ENCODE measurements around the gene LYZL6. TPM values are rescaled to one million over a fixed set of nuclear protein-coding genes. Genes with fewer than 3 reads are reported as not detected.
A peak's percentile ranks its signal among the peaks of the same experiment; 100 is the strongest.

LYZL6 gene, protein sequence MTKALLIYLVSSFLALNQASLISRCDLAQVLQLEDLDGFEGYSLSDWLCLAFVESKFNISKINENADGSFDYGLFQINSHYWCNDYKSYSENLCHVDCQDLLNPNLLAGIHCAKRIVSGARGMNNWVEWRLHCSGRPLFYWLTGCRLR
- total RNA-seq = not detected in 2 replicates

DNA sequence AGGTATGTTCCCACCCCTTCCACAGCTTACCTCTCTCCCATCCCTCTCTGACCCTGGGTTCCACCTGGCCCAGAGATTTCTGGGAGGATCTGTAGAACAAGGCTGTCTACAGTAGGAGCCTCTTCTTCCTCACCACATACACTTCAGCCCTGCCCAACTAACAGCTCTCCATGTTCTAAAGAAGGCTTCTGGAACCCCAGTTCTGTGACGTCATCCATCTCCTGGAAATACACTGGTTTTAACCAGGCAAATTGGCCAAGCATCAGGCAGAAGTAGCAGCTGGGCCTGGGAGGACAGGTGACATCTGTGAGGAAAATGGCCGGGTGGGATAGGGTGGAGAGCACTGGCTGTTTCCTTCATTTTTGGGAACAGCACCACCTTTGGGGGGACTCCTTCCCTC, at the start of gene LYZL6:
Gene LYZL6 (minus strand): TSS at position 177 of the 400 bp plus-strand sequence. CDS start 4,357 bp downstream, outside the sequence.
- no peak for DNase-seq (ENCODE audit: extremely low read depth, low read depth, low spot score)

DNA sequence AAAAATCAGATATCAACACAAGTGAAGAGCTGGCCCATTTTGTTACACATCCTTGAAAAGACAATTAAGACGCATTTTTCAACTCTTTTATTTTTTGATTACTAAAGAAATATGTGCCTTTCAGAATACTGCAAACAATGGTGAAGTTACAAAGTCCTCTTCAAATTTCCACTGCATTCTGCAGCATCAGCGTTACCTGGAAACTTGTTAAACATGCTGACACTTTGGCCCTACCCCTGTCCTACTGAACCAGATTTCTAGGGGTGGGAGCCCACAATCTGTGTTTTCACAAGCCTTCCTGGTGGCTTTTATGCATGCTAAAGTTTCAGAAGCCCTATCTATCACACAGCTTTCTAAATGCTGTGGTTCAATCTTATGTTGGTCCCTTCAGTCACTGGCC, 47.6 kb upstream of the LYZL6 start:
- no peak for DNase-seq (ENCODE audit: extremely low read depth, low read depth, low spot score)

DNA sequence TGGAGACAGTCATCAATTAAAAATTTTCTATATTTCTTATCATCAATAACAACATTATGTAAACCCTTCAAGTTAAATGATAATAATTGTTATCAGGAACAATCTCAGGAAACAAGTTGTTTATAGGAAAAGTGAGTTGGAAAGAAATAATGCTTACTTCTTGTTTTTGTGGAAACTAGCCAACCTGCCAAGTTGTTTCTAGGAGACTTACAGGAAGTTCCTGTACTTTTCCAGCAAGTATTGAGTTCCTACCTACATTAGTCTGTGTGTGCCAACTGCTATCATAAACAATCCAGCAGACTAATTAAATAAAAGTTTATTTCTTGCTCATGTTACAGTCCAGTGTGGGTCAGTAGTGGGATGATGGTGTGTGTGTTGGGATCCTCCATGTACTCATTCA, 44.7 kb upstream of the LYZL6 start:
- DNase-seq (ENCODE audit: extremely low read depth, low read depth, low spot score) = no peak

DNA sequence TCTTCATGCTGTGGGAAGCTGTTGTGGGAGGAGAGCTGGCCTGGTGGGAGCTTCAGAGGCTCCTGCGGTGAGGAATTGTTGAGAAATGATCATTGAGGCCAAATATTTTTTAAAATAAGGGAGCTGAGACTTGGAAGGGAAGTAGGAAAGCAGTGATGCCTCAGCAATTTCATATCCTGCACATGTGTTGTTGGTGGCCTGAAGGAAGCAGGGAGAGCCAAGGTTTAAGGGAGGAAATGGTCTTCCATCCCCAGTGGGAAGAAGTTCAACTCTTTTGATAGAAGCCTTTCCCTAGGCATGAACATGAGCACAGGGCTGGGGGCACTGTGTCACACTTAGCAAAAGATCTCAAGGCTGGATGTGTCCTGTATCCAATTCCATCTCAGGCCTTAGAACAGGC, 43.1 kb upstream of the LYZL6 start, which contains the start of gene CCL14:
Gene CCL14 (minus strand): TSS at position 87 of the 400 bp plus-strand sequence. CDS start 80 bp downstream, at position 7.
- no peak for DNase-seq (ENCODE audit: extremely low read depth, low read depth, low spot score)

DNA sequence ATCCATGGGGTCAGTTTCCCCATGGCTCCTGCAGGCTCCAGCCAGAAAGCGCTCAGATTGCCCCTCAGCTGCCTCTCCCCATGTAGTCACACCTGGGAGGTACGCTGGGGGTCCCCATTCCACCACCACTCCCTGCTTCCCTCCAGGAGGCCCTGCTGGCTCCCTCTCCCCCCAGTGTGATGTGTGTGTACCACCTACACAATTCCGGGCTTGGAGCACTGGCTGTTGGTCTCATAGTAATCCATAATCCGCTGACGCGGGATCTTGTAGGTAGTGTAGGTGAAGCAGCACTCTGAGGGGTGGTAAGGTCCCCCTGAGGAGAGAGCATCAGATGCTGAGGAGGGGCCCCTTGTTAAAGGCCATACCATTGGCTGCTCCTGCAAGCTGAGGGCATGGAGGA, 40.6 kb upstream of the LYZL6 start:
- no peak for DNase-seq (ENCODE audit: extremely low read depth, low read depth, low spot score)

DNA sequence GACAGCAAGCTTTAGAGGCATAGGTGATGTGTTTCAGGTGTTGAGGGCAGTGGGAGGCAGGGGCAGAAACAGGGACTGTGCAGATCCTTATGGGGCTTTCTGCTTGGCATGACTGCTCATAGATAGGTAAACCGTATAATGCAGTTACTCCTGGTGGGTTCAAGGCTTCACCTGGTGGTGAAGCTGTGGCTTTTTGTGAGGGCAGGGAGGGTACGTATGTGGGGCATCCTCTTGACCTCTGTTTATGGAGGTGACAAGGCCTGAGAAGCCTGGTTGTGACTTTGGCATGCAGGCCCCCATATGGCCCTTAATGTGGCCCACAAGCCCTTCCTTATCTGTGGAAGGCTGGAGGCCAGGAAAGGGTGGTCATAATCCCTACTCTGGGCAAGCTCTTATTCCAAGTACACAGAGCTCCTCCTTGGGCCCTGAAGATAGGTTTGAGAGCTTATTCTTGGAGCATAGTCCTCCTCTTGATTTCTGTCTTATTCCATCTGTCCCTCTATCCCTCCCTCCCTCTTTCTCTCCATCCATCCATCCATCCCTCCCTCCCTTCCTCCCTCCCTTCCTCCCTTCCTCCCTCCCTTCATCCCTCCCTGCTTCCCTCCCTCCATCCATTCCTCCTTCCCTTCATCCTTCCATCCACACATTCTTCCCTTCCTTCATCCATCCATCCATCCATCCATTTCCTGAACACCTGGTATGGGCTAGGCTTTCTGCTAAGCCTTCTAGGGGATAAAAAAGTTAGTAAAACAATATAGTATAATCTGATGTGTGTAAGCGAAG, 39.1 kb upstream of the LYZL6 start:
- no peak for DNase-seq (ENCODE audit: extremely low read depth, low read depth, low spot score)

DNA sequence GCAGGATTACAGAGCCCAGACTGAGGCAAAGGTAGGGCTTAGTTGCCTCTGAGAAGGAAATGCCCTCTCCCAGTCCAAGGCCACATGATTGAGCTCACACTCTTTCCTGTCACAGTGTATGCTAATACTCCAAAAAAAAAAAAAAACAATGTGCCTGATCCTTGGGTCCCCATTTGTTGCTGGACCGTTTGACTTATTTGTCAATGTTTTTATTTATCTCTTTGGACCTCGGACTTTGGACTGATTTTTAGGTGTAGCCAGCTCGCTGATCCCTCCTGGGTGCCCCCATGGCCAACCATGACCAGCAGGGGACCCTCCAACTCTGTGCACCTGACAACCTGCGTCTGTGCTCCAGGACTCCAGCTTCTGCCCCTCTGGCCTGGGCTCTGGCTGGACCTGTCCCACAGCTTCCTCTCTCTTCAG, 38.4 kb upstream of the LYZL6 start:
- DNase-seq (ENCODE audit: extremely low read depth, low read depth, low spot score) = no peak

DNA sequence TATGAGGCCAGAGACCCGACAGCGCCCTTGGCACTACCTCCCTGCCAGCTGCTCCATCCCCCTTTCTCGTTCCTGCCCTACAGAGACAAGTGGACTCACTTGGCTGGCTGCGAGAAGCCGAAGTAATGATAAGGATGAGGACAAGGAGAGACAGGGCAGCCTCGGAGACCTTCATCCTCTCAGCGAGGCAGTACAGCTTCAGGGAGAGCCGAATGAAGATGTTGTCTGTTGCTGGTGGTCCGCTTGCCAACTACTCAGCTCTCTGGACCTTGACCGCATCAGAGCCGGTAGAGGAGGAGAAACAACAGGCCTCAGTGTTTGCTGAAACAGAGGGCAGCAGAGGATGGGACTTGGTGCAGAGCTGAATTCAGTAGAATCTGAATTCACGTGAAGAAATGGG, 37.7 kb upstream of the LYZL6 start, which contains the start of gene CCL16:
Gene CCL16 (minus strand): TSS at position 252 of the 400 bp plus-strand sequence. CDS start 77 bp downstream, at position 175.
- DNase-seq (ENCODE audit: extremely low read depth, low read depth, low spot score) = no peak

DNA sequence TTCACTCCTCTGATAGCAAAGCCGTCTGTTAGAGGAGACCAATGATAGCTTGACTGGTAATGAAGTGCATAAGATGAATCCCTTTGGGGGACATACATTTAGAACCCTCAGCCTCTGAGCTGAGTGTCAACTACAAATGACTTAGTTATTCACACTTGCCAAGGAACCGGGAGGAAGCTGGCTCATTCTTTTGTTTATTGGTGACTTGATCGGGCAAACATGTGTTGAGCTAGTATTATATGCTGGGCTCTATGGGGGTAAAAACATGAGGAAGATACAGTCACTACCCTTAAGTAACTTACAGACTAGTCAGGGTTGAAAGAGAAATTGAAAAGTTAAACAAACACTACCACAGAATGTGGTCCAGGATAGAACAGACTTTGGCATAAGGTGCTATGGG, 34.8 kb upstream of the LYZL6 start:
- no peak for DNase-seq (ENCODE audit: extremely low read depth, low read depth, low spot score)

DNA sequence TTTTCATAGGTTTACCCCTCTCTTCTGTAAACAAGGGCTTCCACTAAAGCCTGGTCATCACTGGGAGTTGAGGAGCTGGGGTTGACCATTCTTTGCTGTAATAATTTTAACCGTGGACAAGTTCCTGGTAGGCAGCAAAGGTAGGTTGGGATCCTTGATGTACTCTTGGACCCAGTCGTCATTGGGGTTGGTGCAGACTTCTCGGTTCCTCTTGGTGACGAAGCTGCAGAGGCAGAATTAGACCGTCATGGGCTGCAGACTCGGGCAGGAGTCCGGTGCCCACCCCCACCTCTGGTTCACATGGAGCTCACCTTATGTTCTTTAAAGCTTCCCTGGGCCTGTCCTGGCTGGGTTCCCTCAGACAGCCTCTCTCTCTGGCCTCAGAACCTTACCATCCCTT, 34.0 kb upstream of the LYZL6 start:
- DNase-seq (ENCODE audit: extremely low read depth, low read depth, low spot score) = no peak

DNA sequence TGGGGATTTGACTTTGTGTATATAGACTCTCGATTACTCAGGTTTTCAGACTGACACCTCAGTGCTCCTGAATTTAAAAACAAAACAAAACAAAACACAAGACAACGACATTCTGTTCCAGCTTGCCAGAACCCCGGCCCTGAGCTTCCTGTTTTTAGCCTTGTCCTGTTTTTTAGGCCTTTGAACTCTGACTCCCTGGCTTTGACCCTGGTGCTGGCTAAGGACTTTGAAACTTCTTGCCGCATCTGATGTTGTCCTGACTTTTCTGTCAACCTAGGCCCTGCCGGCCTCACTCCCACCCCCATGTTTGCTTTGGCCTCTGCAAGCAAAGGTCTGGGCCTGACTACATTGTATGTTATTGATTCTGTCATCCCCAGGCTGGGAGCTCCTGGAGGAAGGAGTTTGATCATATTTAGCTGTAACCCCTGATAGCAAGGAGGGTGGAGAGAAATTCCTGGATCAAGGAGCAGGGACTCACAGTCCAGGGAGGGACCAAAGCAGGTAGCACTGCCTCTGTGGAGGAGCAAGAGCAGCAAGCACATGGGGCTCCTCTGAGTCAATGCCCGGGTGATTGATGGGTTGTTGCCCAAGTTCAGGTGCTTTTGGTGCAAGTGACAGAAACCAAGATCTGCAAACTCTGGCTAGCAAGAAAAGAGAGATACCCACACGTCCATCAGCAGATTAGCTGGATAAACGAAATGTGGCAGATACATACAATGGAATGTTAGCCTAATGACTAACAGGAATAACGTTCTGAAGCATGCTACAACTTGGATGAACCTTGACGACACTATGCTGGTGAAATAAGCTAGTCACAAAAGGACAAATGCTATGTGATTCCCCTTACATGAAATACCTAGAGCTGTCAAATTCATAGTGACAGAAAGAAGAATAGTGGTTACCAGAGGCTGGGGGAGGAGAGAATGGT, 30.1 kb upstream of the LYZL6 start:
- no peak for DNase-seq (ENCODE audit: extremely low read depth, low read depth, low spot score)

DNA sequence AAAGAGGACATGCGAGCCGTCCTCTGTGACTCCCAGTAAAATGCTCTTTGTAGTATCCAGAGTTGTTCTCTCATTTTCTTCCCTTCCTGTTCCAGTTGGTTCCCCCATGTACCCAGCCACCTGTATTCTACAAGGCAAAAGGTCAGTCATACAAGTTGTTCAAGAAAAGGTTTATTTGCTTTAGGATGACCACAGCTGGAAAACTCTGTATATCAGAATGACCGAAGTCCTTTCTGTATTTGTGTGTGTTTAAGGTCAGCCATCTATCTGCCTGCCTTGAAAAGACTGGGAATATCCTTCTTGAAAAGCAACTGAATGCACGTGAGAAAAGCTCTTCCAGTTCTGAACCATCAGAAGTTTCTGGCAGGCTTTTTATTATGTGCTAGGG, 29.4 kb upstream of the LYZL6 start:
- no peak for DNase-seq (ENCODE audit: extremely low read depth, low read depth, low spot score)

DNA sequence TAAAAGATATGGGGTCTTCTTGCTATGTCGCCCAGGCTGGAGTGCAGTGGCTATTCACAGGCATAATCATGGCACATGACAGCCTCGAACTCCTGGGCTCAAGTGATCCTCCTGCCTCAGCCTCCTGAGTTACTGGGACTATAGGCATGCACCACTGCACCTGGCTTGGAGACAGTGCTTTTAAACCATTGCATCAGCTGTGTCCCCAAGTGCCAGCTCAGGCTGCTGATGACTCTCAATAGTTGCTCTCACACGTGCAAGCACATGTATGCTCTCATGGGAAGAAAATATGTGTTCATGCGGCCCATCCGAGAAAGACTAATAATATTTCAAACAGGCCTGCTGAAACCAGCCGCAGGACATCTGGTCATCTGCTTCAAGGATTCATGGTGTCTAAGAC, 29.0 kb upstream of the LYZL6 start:
- no peak for DNase-seq (ENCODE audit: extremely low read depth, low read depth, low spot score)

DNA sequence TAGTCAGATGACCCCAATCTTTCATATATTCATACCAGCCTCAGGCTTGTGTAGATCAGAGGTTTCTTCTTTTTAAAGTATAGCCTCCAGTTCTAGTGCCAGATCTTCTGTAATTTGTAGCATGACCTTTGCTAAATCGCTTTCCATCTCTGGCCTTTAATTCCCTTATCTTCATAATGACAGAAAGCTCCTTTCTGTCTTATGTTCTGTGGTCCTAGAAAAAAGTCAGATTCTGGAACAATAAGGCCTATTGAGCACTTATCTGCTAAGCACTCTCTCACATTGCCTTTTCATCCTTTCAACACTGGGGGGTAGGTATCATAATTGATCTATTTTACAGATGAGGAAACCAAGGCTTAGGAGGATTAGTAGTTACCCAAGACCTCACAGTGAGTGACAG, 28.6 kb upstream of the LYZL6 start:
- DNase-seq (ENCODE audit: extremely low read depth, low read depth, low spot score) = no peak

DNA sequence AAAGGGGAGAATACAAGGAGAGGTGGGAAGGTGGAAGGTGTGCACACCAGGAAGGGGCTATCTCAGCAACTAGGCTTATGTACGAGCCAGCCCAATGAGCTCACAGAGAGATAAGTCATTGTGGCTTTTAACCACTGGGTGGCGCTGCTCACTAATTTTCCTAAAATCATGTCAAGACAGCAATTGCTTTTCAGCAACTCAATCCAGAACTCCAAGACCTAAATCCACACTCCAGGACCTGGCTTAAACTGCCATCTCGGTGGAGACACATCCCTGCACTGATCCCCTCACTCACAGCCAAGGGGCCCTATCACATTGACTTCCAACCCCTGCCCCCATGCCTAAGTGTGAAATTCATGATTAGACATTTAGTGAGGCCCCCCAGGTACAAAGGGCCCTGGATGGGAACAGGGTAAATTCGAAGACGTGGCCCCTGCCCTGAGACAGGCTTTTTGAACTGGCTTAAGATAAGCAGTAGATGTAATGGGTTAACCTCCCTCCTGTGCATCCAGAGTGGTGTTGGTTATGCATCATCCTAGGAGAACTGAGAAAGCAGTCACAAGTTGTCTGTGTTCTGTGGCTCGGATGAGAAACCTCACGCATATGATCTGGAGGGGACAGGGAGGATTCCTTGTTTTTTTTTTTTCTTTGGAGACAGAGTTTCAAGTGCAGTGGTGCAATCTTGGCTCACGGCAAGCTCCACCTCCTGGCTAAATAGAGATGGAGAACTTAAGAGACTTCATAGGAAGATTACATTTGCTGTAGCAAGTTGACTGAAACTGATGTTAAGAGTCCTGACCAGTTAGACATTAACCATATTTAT, 26.3 kb upstream of the LYZL6 start:
- peak; percentile 72 for DNase-seq (ENCODE audit: extremely low read depth, low read depth, low spot score)

DNA sequence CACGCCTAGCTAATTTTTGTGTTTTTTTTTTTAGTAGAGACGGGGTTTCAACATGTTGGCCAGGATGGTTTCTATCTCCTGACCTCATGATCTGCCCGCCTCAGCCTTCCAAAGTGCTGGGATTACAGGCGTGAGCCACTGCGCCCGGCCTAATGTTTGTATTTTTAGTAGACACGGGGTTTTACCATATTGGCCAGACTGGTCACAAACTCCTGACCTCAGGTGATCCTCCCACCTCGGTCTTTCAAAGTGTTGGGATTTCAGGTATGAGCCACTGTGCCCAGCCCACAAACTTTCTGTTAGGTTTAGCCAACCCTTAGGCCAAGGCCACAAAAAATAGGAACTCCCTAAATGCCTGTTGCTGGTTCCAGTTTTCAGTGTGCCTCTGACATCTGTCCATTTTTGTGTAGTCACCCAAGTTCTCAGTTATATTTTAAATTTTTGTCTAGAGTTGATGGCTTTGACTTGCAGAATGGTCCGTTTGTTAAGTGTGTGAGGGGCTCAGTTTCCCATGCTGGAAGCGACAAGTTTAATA, 25.1 kb upstream of the LYZL6 start:
- no peak for DNase-seq (ENCODE audit: extremely low read depth, low read depth, low spot score)

DNA sequence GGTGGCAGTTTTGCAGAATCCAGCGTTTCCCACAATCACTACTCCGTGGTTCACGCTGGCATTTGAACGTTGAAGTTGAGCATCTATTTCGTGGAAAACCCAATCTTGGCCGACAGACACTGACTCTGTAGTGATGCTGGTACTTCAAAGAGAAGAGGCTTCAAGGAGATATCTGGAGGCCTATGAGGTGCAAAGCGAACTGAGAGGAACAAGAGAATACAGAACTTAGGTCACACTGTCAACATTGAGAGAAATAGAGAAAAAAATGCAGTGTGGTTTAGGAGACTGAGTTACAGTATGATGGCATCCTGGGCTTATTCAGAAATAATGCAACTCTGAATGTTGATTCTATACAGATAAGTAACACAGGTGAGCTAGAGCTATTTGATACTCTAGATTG, 21.8 kb upstream of the LYZL6 start:
- DNase-seq (ENCODE audit: extremely low read depth, low read depth, low spot score) = no peak

DNA sequence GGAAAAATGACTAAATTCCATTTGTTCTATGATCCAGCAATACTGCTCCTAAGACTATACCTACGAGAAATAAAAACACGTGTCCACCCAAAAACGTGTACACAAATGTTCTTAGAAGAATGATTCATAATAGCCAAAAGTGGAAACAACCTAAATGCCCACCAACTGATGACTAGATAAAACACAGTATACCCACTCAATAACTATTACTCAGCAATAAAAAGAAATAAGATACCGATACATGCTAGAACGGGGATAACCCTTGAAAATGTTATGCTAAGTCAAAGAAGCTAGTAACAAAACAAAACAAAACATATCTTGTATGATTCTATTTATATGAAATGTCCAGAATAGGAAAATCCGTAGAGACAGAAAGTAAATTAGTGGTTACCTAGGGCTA, 20.1 kb upstream of the LYZL6 start:
- DNase-seq (ENCODE audit: extremely low read depth, low read depth, low spot score) = no peak

DNA sequence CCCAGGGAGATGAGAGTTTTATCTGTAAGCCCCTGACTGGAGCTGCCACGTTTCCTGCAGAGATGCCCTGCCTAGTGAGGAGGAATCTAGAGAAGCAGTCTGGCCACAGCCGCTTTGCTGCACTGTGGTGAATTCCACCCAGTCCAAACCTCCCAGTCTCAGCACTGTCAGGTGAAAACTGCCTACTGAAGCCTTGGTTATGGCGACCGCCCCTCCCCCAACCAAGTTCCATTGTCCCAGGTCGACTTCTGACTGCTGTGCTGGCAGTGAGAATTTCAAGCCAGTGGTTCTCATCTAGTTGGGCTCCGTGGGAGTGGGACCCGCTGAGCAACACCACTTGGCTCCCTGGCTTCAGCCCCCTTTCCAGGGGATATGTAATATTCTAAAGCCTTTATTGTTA, 10.2 kb upstream of the LYZL6 start:
- no peak for DNase-seq (ENCODE audit: extremely low read depth, low read depth, low spot score)

DNA sequence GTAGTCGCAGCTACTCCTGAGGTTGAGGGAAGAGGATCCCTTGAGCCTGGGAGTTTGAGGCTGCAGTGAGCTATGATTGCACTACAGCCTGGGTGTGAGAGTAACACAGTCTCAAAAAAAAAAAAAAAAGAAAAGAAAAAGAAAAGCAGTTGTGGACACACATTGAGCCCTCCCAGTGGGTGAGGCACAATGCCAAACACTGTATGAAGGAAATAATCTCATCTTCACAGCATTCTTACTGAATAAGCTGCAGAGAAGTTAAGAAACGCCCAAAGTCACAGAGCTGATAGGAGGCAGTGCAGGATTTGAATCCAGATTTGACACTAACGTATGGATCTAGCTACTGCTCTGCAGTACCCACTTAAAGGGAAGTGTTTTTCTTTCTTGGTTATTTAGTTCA, 5.9 kb upstream of the LYZL6 start:
- no peak for DNase-seq (ENCODE audit: extremely low read depth, low read depth, low spot score)

All from glomerular endothelial cell (primary cell).